Renal cortical epithelial cell (primary cell): ENCODE data around the gene BBS9. TPM values are rescaled to one million over a fixed set of nuclear protein-coding genes. Genes with fewer than 3 reads are reported as not detected.
"Not testable (repeated sequence)": the region's sequence is repeated elsewhere in the genome, so short reads cannot be mapped to it uniquely, and the experiment has no call there.

Experiments
- DNase-seq: peaks from one replicate; pipeline ENCODE4 v3.0.0-alpha.2; 2011; ENCODE audit warnings: low read depth
- total RNA-seq: library from RNA; depleted of rRNA; stranded (reverse); fragments of >200 nt; gene quantifications from 2 replicates; pipeline ENCODE4 v1.2.3, GENCODE V29; 2014

Gene BBS9
- total RNA-seq = 12.0 and 23.7 TPM in 2 replicates

DNA sequence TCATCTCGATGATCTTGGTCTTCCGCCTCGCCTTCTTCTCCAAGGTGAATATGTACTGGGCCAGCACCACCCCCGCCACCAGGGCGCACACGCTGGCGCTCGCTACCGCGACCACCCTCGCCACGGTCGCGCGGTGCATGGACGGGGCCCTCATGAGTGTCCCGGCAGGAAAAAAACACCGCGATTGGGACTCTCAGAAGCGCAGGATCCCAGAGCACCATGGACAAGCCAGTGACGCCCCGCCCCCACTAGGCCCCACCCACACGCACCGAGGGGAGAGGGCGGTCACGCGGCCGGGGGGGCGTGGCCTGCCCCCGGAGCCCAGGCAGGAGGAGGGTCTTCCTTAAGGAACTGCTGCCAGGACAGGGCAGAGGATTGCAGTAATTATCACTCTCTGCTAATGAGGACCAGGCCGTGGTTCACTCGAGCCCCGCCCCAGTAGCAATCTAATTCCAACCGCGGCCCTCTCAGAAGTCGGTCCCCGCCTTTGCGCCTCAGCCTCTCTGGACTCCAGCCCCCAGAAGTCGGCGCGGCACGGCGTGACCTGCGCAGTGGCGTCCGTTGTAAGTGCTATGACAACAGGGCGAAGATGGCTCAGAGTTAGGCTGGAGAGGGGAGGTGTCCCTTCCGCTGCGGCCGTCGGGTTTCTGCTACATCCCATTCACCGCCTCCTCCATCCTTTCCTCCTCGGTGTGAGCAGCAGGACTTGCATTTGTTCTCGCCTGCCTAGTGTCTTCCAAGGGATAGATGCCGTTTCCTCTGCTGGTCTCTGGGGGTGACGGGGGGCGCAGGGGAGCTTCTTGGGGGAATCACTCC lies at the start of gene BBS9:
Gene BBS9, plus strand, starts transcription at position 575 of the 816 bp plus-strand sequence. CDS start 16,689 bp downstream, outside the sequence.
- peak; percentile 84 for DNase-seq

DNA sequence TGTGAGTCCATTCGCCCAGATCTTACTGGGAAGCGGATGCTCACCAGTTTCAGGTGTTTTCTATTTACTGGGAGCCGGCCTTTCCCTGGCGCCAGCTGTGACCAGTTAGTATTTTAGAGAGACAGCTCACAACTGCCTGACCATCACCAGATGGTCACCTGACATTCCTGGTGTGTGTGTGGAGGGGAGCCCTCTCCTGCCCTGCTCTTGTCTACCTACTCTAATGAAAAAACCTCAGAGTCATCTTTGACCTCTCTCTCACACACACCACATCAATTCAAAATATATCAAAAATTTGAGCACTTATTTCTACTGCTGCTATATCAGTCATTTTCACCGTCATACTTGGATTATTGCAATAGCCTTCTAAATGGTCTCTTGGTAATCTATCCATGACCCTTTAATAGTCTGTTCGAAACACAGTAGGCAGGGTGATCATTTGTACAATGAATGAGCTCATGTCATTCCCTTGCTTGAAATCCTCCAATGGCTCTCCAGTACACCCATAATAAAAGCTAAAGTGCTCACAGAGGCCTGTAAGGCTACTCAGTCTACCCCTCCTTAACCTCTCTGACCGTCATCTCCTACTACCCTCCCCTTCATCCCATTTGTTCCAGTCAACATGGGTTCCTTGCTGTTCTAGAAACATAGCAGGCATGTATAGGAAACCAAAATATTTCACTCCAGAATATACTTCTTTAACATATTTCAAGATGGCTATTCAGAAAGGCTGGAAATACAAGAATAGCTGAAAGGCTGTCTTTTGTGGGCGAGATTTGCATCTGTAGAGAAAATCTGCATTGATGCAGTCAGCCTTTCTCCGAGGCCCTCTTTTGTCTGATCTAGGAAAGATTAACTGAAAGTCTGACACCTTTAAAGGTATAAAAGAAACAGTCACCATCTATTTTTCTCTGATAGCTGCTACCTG lies 49.3 kb upstream of the BBS9 start:
- DNase-seq = no peak

DNA sequence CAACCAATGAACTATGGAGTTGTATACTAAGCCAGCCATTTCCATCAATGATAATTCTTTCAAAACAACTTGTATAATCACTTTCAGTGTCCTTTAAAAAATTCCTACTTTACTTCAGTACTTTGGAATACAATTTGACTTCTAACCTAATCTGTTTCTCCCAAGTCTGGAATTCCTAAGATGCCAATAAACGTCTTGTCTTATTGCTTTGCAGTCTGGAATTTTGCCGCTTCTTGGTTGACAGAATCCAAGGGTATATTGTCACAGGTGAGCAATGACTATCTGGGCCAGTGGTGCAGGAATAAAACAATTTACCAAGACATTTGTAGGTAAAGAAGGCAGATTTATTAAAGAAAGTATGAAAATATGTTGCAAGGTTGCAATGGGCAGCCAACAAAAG lies 42.0 kb upstream of the BBS9 start:
- DNase-seq = no peak

DNA sequence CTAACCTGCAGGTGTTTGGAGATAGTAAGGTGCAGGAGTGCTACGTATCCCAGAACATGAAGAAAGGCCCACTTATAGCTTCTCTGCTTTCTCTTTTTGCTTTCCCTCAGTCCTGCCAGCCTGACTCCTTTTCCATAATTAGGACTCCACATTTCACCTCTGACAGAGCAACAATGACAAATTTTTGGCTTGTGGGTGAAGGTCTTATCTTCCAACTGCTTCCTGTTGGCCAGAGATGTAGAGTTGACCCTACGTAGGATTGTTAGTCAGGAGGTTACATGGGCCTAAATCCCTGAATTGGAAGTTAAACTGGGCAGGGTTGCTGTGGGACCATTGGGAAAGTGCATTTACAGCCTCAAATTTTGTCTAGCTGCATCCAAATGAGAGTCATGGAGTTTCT lies 41.5 kb upstream of the BBS9 start:
- DNase-seq = no peak

DNA sequence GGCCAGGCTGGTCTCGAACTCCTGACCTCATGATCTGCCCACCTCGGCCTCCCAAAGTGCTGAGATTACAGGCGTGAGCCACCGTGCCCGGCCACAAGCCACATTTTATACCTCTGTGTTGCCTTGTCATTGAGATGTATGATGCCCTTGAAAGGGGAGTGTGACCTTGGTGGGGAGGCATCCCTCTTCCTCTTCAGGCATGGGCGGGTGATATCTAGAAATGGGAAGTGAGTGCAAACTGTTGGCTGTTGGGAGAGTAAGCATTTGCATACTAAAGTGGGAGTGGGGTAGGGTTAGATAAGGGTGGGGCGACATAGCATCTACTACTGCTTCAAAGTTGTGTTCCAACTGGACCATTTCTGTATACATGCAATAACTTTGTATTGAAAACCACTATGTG lies 40.2 kb upstream of the BBS9 start:
- no peak for DNase-seq

DNA sequence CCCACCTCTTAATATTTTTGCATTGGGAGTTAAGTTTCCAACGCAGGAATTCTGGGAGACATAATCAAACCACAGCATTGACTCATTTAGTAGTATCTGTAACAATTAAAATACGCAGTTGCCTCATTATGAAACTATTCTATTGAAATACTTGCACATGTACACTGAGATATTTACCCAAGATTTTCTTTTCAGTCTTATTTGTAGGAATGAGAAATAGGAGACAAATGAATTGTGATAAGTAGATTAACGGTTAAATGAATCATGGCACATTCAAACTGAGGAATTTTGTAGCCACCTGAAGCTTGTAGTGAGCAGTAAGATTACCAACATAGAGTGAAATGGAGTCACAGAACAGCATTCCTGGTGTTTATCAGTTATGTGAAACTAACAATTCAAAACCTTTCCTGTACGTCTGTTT lies 38.2 kb upstream of the BBS9 start:
- peak; percentile 3 for DNase-seq

DNA sequence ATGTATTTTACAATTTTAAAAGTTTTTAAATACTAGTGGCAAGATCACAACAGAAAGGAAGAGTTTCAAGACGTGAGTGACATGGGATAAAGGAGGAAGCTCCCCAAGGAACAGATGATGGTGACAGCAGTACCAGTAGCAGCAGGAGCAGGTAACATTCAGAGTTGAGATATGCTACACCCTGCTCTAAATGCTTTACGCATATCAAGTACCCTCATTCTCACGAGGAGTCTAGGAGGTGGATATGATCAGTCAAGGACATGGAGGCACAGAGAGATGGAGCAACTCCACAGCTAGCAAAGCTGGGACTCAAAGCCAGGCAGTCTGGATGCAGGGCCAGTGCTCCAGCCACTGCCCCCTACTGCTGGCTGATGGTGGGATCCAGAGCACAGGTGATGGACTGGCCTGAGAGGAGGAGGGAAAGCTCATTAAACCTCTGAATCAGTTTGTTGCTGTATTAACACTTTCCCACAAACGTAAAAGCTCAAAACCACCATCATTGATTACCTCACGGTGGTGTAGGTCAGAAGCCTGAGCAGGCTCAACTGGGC lies 37.6 kb upstream of the BBS9 start:
- no peak for DNase-seq

DNA sequence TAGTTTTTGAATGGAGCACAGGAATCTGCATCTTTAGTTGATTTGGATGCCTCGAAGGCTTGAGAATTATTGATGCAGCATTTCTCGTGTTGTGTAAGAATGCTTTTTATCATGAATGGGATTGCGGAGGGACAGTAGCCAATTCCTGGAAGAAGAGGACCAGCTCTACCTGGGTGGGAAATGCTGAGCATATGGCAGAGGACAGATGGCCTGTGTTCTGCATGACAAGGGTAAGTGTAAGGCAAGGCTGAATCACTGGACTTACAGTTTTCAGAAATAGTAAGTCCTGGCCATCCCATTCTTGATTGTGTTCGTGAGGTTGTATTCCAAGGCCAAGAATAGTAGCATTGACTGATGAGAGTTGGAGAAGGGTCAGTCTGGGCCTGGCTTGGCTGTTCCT lies 36.1 kb upstream of the BBS9 start:
- no peak for DNase-seq

DNA sequence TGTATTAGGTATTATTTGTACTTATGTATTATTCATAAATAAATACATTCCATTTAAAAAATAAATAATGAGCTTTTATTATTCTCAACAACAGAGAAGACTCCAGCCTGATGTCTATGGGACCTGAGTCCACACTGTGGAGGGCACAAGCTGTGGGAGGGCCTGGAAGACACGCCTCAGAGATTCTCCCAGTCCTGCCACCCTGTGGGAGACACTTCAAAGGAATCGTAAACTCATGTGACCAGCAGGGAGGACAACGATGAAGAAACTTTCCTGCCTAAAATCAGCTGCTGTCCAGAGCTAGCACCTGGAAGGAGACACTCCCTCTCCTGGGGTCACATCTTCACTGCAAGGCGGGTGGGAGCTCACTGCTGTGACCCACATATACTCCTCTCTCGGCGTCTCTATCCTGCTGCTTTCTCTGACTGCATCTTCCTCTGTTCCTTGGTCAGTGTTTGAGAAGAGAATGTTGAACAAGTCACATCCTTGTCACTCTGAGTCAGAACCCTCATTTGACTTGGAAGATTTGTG lies 34.6 kb upstream of the BBS9 start:
- DNase-seq = not testable (repeated sequence)

DNA sequence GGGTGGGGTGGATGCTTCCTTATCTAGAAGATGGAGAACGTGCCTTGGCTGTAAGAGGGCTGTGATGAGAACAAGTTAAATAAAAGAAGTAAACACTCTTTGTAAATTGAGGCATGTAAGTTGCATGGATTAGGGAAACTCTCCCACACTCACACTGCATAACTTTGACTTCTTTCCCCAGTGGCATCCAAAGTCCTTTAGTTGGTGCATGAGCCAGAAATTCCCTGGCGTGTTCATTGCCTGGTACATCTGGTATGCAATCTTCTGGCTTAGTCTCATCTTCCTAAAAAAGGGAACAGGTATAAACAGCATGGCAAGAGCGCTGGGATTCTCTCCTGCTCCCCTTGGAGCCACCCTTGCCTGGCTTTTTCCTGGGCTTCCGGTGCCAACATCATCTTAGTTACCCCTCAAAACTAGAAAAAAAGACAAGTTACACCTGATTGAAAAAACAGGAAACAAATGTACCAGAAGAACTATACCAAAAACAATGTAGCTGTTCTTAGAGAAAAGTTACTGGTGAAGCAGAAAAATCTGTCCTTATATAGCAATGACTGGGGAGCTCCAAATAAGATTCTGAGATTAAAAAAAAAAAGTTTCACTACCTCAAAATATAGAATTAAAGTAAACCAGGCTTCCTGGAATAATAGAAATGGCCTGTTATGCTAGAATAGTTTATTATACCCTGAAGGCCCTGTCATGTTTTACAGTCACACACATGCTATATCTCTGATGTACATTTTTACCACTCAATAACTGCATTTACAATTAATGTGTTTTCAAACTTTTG lies 30.0 kb upstream of the BBS9 start:
- no peak for DNase-seq

DNA sequence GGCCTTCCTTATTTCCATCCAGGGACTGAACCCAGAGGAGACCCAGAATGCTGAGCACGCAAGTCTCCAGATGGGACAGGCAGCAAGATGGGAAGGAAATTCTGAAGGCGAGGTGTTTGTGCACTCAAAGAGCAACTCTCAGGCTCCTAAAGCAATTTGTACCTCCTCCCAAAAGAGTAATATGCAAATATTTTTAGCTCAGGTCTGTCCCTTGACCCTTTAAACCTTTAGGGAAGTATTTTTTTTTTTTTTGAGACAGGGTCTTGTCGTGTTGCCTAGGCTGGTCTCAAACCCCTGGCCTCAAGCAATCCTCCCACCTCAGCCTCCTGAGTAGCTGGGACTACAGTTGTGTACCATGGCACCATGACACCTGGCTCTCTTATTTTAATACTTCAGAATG lies 28.6 kb upstream of the BBS9 start:
- DNase-seq = no peak

DNA sequence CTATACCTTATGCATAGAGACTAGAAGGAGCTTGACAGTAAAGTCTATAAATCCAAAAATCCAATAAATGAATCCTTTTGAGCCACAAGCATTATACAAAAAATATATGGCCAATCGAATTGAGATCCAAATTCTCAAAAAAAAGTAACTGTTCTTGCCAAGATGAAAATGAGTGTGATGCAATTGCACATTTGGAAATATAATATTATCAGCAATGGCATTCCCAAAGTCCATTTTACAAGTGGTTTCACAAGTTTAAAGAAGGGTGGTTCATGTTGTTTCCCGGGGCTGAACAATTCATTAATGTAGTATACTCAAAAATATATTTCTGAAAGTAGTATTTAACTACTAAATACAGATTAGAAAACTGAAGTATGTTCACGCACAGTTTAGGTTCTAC lies 27.5 kb upstream of the BBS9 start:
- DNase-seq = no peak

DNA sequence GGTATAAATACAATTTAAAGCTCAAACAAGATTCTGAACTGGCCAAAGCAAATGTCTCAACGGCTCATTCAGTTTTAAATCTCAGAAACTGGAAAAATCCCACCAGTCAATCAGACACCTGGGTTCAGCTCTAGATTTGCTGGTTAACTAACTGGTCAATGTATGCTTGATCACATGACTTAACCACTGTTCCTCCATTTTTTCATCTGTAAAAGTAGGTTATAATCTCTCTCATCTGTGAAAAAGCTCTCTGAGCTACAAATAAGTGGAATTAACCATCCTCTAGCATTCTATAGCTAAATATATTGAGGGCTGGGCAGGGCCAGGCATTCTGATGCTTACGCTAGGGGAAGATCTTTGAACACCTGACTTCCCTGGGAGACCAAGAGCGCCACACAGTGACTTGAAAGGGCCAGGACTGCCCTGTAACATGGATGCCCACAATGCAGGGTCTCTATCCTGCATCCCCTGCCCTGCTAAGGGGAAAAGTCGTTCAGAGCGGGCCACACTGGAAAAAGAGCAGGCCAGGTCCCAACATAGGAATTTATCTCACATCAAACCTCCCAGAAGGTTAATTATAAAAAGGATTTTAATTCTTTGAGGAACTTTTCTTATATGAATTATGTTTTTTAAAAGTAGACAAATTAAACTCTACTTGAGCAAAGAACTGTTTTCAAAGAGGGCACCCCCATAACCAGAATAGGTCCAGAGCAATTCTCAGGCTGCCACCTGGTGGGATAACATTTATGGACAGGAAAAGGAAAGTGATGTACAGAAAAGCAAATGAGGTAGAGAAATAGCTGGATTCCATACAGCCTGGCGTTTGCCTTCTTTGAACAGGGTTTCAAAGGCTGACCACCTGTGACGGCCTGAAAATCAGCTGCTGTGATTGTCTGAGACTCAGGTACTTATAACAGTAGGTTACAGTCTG lies 22.0 kb upstream of the BBS9 start:
- DNase-seq = peak; percentile 37

DNA sequence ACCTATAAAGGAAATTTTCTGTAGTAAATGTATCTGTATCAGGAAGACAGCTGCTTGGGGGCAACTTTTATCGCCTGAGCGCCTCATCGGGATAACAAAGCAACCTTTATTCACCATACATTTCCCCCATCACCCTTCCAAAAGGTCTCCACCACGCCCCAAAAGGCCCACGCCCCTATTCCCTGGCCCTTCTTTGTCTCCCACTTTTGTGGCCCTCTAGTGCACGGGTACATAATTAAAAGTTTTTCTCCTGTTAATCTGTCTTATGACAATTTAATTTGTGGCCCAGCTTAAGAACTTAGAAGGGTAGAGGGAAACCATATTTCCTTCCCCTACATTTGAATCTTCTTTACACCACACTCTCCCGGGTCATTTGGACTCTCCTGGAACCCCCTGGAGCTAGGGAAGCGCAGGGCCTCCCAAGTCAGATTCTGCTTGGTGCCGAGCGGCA lies 20.8 kb upstream of the BBS9 start:
- peak; percentile 26 for DNase-seq

DNA sequence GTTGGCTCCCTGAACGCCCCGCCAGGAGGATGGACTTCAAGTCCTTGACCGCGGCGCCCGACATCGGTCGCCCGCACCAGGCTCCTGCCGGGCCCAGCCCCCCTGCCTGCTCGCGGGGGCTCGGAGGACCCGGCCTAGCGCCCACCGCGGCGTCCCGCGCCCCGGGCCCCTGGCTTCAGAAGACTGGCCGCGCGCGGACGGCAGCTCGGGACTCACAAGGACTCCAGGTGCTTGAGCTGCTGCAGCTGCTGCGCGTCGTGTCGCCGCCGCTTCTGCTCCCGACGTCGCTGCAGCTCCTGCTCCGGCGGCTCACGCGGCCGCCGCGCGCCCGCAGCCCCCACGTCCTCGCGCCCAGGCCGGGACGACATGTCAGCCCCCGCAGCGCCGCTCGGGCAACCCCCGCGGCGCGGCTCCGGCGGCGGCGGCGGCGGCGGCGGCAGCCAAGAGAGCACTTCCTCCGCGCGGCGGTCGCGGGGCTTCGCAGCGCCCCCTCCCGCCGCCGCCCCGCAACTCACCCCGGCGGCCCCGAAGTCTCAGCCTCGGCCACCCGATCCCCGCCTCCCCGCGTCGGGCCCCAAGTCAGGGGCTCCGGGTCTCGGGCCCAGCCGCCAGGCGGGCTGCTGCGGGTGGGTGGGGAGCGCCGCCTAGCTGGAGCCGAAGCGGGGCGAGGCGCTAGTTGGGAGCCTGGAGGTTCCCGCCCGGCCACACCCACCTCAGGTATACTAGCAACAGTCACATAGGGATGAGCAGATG lies 20.2 kb upstream of the BBS9 start, which contains the start of gene RP9:
Gene RP9, minus strand, starts transcription at position 400 of the 753 bp plus-strand sequence. Its CDS starts 32 bp downstream, at position 368.
- DNase-seq = no peak

DNA sequence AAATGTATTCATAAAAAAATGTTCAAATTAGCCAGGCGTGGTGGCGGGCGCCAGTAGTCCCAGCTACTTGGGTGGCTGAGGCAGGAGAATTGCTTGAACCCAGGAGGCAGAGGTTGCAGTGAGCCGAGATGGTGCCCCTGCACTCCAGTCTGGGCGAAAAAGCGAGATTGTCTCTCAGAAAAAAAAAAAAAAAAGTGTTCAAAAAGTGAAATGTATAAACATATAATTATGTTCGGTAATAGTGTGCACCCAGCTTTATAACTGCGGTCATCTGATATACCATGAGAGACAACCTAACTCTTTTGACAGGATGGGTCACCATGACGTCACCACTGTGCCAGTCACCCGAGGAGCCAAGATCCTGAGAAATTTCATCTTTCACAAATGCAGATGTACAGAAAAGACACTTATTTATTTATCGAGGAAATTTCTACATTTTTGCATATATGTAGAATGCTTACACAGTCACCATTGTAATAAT lies 19.6 kb upstream of the BBS9 start:
- no peak for DNase-seq

DNA sequence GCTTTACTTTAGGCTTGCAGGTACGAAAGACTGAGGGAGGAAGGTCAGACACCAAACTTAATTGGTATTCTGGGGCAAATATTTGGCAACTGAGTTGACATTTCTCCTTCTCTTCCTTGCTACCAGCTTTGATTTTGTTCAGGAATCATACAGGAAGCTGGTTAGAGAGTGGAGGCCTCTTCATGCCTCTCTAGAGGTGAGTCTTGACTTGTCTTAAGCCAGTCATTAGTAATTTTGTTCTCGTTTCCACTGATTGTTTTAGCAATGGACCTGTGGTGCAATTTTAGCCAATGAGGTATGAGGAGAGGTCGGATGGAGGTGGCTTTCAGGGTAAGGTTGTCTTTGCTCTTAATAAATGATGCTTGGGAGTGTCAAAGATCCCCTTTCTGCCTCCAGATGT lies 17.8 kb upstream of the BBS9 start:
- no peak for DNase-seq

DNA sequence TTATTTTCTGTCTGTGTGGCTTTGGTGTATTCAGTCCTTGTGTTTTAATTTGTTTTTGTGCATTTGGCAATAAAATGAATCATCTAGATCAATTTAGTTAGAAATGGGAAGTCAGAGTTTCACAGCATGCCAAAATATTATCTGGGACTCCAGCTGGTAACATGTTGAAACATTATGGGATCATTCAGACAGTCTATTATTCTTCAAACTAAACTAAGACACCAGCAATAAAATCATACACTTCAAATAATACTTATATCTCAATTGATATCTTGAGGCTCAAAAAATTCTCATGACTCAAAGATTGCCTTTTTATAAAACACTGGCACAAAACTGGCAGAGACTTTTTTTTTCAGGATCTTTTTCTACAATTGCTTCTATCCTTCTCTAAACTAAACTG lies 14.4 kb upstream of the BBS9 start:
- no peak for DNase-seq

DNA sequence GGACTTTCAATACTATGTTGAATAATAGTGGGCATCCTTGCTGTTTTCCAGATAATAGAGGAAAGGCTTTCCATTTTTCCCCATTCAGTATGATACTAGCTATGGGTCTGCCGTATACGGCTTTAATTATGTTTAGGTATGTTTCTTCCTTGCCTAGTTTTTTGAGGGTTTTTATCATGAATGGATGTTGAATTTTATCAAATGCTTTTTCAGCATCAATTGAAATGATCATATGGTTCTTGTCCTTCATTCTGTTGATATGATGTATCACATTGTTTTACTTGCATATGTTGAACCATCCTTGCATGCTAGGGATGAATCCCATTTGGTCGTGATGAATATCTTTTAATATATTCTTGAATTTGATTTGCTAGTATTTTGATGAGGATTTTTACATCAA lies 11.0 kb upstream of the BBS9 start:
- no peak for DNase-seq
